Activated CD8-positive, alpha-beta T cell treated with anti-CD3 and anti-CD28 coated beads, Interleukin-2, amount 10 ng/mL, durations not matched to agents 7 days and 5 days (primary cell): ENCODE results near the gene SLC25A42. TPM values are rescaled to one million over a fixed set of nuclear protein-coding genes. Genes with fewer than 3 reads are reported as not detected.

Experiments
- ATAC-seq: fragments of 150-1000 bp; cut with Tn5 transposase; one replicate; pipeline ENCODE4 v1.10.0; 2021; ENCODE audit warnings: moderate library complexity
- CTCF ChIA-PET: fragments of 350-600 bp; sonication (Branson Sonifier 250); formaldehyde crosslinking; loops from one replicate; lab custom pipeline; 2021; ENCODE audit warnings: antibody characterized with exemption; lab: Charles Lee
- POLR2A ChIA-PET: fragments of 350-600 bp; sonication (Branson Sonifier 250); formaldehyde crosslinking; loops from one replicate; lab custom pipeline; 2021; ENCODE audit warnings: antibody characterized with exemption; lab: Charles Lee
- DNase-seq: peaks from one replicate; pipeline ENCODE4 v3.0.0-alpha.2; 2020
- H3K27ac Mint-ChIP-seq: one replicate; pipeline ENCODE4 v1.8.0; 2021; ENCODE audit warnings: mild to moderate bottlenecking, mixed read lengths
- H3K27me3 Mint-ChIP-seq: one replicate; pipeline ENCODE4 v1.8.0; 2021; ENCODE audit warnings: low read depth, mixed read lengths
- H3K36me3 Mint-ChIP-seq: one replicate; pipeline ENCODE4 v1.8.0; 2021; ENCODE audit warnings: low read depth, mixed read lengths
- H3K4me1 Mint-ChIP-seq: one replicate; pipeline ENCODE4 v1.8.0; 2021; ENCODE audit warnings: low read depth, mixed read lengths
- H3K4me3 Mint-ChIP-seq: one replicate; pipeline ENCODE4 v1.8.0; 2021; ENCODE audit warnings: mild to moderate bottlenecking, mixed read lengths
- H3K9me3 Mint-ChIP-seq: one replicate; pipeline ENCODE4 v1.8.0; 2022; ENCODE audit warnings: mixed read lengths; ENCODE audit not compliant: insufficient read depth
- total RNA-seq, 2 experiments: library from RNA; stranded (reverse); gene quantifications; one replicate each; pipeline ENCODE4 v1.2.3, GENCODE V29; 2021

SLC25A42 gene
- total RNA-seq, 2 experiments from 2014 or later = 20.1 to 20.2 TPM

DNA sequence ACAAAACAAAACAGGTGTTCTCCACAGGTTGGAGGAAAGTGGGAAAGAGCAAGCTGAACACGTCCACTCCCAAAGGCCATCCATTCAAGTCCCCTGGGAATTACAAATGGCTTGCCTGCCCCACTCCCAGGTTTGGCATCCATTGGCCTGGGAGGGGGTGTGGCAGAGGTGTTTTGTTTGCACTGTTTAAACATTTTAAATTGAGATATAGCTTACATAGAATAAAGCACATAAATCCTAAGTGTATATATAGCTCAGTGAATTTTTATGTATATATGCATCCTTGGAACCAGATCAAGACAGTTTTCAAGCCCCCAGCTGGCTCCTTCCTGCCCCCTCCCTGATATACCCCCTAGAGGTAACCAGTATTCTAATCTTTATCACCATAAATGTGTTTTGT lies 12.7 kb downstream of the SLC25A42 start:
- CTCF ChIA-PET = no interaction called here

DNA sequence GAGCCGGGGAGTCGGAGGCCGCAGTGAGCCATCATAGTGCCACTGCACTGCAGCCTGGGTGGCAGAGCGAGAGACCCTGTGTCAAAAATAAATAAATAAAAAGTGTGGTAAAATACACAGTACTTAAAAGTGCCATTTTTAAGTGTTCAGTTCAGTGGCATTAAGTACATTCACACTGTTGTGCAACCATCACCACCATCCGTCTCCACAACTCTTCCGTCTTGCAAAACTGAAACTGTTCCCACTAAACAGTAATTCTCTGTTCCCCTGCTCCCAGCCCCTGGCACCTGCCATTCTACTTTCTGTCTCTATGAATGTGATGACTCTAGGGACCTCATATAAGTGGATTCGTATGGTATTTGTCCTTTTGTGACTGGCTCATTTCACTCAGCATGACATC lies 13.3 kb downstream of the SLC25A42 start:
- no peak overlapping the region for H3K27ac Mint-ChIP-seq
- ChIA-PET POLR2A (no interaction called here), CTCF (no interaction called here)
- H3K9me3 Mint-ChIP-seq = no peaks in the 10 kb centered on the region
- peaks cover 7% of the 10 kb centered on the region for H3K36me3 Mint-ChIP-seq
- H3K4me3 Mint-ChIP-seq = no peak overlapping the region
- no peaks in the 10 kb centered on the region for H3K4me1 Mint-ChIP-seq
- DNase-seq (no peak), ATAC-seq (no peak)
- no peaks in the 10 kb centered on the region for H3K27me3 Mint-ChIP-seq

More for the DNA sequence above, 12.7 kb downstream of the SLC25A42 start:
- Mint-ChIP-seq H3K9me3 (no peaks in the 10 kb centered on the region), H3K36me3 (peaks cover 9% of the 10 kb centered on the region), H3K27me3 (no peaks in the 10 kb centered on the region), H3K4me3 (no peak overlapping the region), H3K4me1 (no peaks in the 10 kb centered on the region), H3K27ac (no peak overlapping the region)
- ATAC-seq (no peak), DNase-seq (no peak)
- POLR2A ChIA-PET = no interaction called here

- Mint-ChIP-seq H3K9me3 (no peaks in the 10 kb centered on the region), H3K36me3 (peaks cover 4% of the 10 kb centered on the region), H3K4me3 (no peak overlapping the region), H3K27ac (no peak overlapping the region), H3K27me3 (no peaks in the 10 kb centered on the region), H3K4me1 (no peaks in the 10 kb centered on the region)
- DNase-seq (no peak), ATAC-seq (no peak)
- ChIA-PET CTCF (no interaction called here), POLR2A (interaction anchor here (0.6 kb wide), 1 partner anchor 12 kb away, joined by 3 read pairs; no protein-coding TSS in a partner anchor)
Observed at GRCh38 chr19:19078801-19079200, 15.0 kb downstream of the SLC25A42 start.

DNA sequence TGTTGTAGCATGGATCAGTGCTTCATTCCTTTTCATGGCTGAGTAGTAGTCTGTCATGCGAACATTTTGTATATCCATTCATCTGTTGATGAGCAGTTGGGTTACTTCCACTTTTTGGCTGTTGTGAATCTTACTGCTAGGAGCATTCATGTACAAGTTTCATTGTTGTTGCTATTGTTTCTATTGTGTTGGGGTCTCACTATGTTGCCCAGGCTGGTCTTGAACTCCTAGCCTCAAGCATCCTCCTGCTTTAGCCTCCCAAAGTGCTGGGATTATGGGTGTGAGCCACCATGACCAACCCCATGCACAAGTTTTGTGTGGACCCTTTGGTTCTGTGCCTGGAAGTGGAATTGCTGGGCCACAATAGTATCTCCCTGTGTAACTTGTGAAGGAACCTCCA lies 15.8 kb downstream of the SLC25A42 start:
- Mint-ChIP-seq H3K27ac (no peak overlapping the region), H3K4me1 (no peaks in the 10 kb centered on the region), H3K36me3 (peaks cover 4% of the 10 kb centered on the region), H3K27me3 (no peaks in the 10 kb centered on the region), H3K9me3 (no peaks in the 10 kb centered on the region), H3K4me3 (no peak overlapping the region)
- ChIA-PET CTCF (no interaction called here), POLR2A (no interaction called here)
- no peak for ATAC-seq
- DNase-seq = no peak

GRCh38 chr19:19081642-19082151 lies 17.9 kb downstream of the SLC25A42 start:
- CTCF ChIA-PET = no interaction called here
- ATAC-seq (no peak), DNase-seq (no peak)
- Mint-ChIP-seq H3K4me3 (no peak overlapping the region), H3K27ac (no peak overlapping the region), H3K4me1 (no peaks in the 10 kb centered on the region), H3K9me3 (no peaks in the 10 kb centered on the region), H3K27me3 (no peaks in the 10 kb centered on the region), H3K36me3 (peaks cover 2% of the 10 kb centered on the region)
- POLR2A ChIA-PET = no interaction called here

DNA sequence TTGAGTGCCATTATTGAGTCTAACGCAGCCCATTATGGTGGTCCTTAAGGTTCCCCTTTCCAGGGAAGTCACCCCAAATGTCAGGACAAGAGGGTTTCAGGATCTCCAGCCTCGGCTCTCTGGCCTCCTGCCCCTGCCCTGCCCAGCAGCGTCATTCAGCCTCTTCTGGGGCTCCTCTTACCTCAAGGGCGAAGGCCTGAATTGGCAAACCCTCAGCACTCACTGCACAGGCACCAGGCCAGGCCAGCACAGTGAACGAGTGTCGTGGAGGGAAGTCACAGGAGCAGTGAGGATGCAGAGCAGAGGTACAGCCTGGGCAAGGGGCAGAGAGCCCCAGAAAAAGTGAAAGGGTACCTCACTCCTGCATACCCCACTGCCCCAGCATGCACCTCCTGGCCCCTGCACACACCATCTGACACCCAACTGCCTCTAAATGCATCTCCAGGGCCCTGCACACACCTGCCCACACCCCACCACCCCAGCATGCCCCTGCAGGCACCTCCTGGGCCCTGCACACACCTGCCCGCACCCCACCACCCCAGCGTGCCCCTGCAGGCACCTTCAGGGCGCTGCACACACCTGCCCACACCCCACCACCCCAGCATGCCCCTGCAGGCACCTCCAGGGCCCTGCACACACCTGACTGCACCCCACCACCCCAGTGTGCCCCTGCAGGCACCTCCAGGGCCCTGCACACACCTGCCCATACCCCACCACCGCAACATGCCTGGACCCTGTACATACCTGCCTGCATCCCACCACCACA lies 19.8 kb downstream of the SLC25A42 start:
- Mint-ChIP-seq H3K9me3 (no peaks in the 10 kb centered on the region), H3K27ac (peak overlapping the region; percentile 20), H3K36me3 (no peaks in the 10 kb centered on the region), H3K27me3 (no peaks in the 10 kb centered on the region), H3K4me3 (no peak overlapping the region), H3K4me1 (no peaks in the 10 kb centered on the region)
- DNase-seq = no peak
- ATAC-seq = no peak
- POLR2A ChIA-PET = no interaction called here
- CTCF ChIA-PET = no interaction called here

- Mint-ChIP-seq H3K27ac (no peak overlapping the region), H3K9me3 (no peaks in the 10 kb centered on the region), H3K4me3 (no peak overlapping the region), H3K36me3 (no peaks in the 10 kb centered on the region), H3K27me3 (no peaks in the 10 kb centered on the region), H3K4me1 (no peaks in the 10 kb centered on the region)
- DNase-seq (no peak), ATAC-seq (no peak)
- CTCF ChIA-PET = interaction anchor here (1.2 kb wide), 1 partner anchor 87 kb away, joined by 3 read pairs; no protein-coding TSS in a partner anchor
- POLR2A ChIA-PET = no interaction called here
Observed at GRCh38 chr19:19087676-19088075, 23.9 kb downstream of the SLC25A42 start.

DNA sequence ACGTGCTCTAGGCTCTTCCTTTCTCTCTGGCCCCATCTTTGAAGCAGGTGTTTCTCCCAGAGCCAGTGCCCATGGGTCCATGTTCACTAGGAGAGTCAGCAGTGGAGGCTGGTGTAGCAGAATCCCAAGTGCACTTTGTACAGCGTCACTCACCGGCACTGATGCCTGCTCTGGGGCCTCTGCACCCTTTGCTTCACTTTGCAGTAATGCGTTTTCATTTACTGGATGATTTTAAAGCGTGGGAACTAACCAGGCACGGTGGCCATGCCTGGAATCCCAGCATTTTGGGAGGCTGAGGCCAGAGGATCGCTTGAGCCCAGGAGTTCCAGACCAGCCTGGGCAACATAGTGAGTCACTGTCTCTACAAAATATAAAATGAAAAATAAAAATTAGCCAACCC lies 30.7 kb downstream of the SLC25A42 start:
- Mint-ChIP-seq H3K9me3 (no peaks in the 10 kb centered on the region), H3K27me3 (no peaks in the 10 kb centered on the region), H3K4me3 (no peak overlapping the region), H3K4me1 (no peaks in the 10 kb centered on the region), H3K36me3 (no peaks in the 10 kb centered on the region), H3K27ac (no peak overlapping the region)
- DNase-seq = no peak
- no peak for ATAC-seq
- ChIA-PET POLR2A (no interaction called here), CTCF (no interaction called here)

DNA sequence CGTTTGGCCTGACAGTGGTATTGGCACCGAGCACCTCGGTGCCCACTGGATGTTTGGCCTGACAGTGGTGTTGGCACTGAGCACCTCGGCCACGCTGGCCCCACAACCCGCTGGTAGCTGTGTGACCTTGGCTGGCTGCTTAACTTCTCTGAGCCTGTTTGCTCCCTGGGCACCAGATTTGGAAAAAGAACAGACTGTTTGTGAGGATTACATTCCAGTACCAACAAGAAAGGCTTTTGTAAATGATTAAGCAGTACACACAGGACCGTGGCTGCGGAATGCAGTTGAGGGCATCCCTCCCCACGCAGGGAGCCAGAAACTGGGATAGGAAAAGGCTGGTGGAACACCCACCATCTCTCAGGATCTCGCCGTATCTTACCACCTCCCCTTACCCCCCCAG lies 31.9 kb downstream of the SLC25A42 start:
- H3K4me3 Mint-ChIP-seq = no peak overlapping the region
- CTCF ChIA-PET = no interaction called here

DNA sequence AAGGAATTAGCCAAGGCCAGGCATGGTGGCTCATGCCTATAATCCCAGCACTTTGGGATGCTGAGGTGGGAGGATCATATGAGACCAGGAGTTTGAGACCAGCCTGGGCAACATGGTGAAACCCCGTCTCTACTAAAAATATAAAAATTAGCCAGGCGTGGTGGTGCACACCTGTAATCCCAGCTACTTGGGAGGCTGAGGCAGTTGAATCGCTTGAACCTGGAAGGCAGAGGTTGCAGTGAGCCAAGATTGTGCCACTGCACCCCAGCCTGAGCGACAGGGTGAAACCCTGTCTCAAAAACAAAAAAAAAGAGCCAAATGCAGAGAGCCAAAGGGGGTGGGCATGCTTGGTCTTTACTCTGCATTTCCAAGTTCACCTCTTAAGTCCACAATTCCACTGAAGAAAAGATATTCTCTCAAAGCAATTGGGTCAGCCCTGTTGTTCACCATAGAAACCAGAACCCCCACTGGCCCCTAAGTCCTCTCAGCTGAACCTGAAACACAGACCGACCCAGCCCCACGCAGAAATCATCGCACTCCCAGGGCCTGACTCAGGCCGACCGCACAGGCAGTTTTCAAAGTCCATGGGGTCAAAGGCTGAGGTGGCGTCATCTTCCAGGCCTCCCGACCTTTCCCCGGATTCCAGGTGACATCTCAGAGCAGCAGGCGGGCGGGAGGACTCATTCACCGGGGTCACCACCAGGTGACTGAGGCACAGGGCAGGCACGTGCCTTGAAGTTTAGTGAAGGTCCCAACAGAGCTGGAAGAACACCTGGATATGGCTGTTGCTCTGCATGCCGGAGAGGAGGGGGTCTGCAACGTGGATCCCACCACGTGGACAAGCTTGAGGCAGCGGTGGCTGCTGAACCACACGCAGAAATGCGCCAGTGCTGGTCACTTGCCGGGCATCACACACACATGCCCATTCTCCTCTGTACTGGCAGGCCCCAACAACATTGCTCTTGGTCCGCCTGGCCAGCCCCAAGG lies 33.1 kb downstream of the SLC25A42 start:
- Mint-ChIP-seq H3K27me3 (no peaks in the 10 kb centered on the region), H3K9me3 (no peaks in the 10 kb centered on the region), H3K36me3 (no peaks in the 10 kb centered on the region), H3K4me3 (no peak overlapping the region), H3K4me1 (no peaks in the 10 kb centered on the region), H3K27ac (no peak overlapping the region)
- DNase-seq (no peak), ATAC-seq (no peak)
- ChIA-PET CTCF (no interaction called here), POLR2A (no interaction called here)

More for the DNA sequence above, 31.9 kb downstream of the SLC25A42 start:
- no peak for ATAC-seq
- no peak overlapping the region for H3K27ac Mint-ChIP-seq
- H3K27me3 Mint-ChIP-seq = no peaks in the 10 kb centered on the region
- H3K9me3 Mint-ChIP-seq = no peaks in the 10 kb centered on the region
- POLR2A ChIA-PET = no interaction called here
- DNase-seq = no peak
- H3K4me1 Mint-ChIP-seq = no peaks in the 10 kb centered on the region
- no peaks in the 10 kb centered on the region for H3K36me3 Mint-ChIP-seq

DNA sequence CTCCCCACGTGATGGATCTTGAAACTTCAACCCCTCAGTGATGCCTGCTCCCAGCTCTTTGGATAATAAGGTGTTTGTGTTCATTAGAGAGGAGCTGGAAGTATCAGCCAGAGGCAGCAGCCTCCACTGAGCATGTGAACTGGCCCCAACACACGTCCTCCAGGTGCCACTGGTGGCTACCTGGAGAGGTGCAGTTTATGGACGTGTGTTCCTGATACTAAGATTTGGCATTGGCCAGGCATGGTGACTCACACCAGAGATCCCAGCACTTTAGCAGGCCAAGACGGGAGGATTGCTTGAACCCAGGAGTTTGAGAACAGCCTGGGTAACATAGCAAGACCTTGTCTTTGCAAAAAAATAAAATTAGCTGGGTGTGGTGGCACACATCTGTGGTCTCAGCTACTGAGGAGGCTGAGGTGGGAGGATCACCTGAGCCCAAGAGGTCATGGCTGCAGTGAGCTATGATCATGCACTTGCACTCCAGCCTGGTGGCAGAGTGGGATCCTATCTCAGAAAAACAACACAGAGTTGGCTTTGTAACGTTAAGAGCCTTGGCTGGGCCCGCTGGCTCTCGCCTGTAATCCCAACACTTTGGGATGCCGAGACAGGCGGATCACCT lies 34.4 kb downstream of the SLC25A42 start:
- POLR2A ChIA-PET = no interaction called here
- DNase-seq = no peak
- Mint-ChIP-seq H3K36me3 (no peaks in the 10 kb centered on the region), H3K4me3 (no peak overlapping the region), H3K27me3 (no peaks in the 10 kb centered on the region), H3K27ac (no peak overlapping the region), H3K9me3 (no peaks in the 10 kb centered on the region), H3K4me1 (no peaks in the 10 kb centered on the region)
- ATAC-seq = no peak
- CTCF ChIA-PET = no interaction called here
